DND-41 (cell line): Measurements from ENCODE around the gene ENAH.

Experiments
- ATAC-seq: fragments of 200-7000 bp; cut with Tn5 transposase; 3 replicates; pipeline ENCODE4 v1.9.1; 2021; ENCODE audit warnings: low read depth; ENCODE audit not compliant: insufficient read depth
- DNase-seq: peaks from one replicate; pipeline ENCODE4 v3.0.0-alpha.2; 2020
- H2AFZ ChIP-seq: 2 replicates; pipeline ENCODE4 v1.6.0; 2012; ENCODE audit warnings: low read depth, low read length
- H3K27ac ChIP-seq: 2 replicates; pipeline ENCODE4 v1.5.1; 2012; ENCODE audit warnings: low read length, inconsistent platforms
- H3K27me3 ChIP-seq: fragments of 200-600 bp; sonication (generic); 2 replicates; pipeline ENCODE4 v1.6.0; 2012; ENCODE audit warnings: low read length, mild to moderate bottlenecking, inconsistent platforms; ENCODE audit not compliant: insufficient read depth, poor library complexity
- H3K36me3 ChIP-seq: 2 replicates; pipeline ENCODE4 v1.5.1; 2012; ENCODE audit warnings: low read length, inconsistent platforms; ENCODE audit not compliant: insufficient read depth
- H3K4me1 ChIP-seq: 2 replicates; pipeline ENCODE4 v1.5.1; 2012; ENCODE audit warnings: mild to moderate bottlenecking, low read length; ENCODE audit not compliant: insufficient read depth
- H3K4me2 ChIP-seq: 2 replicates; pipeline ENCODE4 v1.6.0; 2012; ENCODE audit warnings: mild to moderate bottlenecking, moderate library complexity, low read length, inconsistent platforms; ENCODE audit not compliant: insufficient read depth
- H3K4me3 ChIP-seq, 2 experiments: fragments of 200-600 bp in 1 of 2; shearing (Covaris generic) in 1 of 2; 2 replicates each; pipeline ENCODE4 v1.5.1; 2012 to 2016; ENCODE audit warnings: inconsistent platforms in 2 of 2, low read length in 2 of 2, mild to moderate bottlenecking in 2 of 2, low read depth in 1 of 2, moderate library complexity in 1 of 2
- H3K79me2 ChIP-seq: 2 replicates; pipeline ENCODE4 v1.6.0; 2012; ENCODE audit warnings: low read length, inconsistent platforms; ENCODE audit not compliant: insufficient read depth
- H3K9ac ChIP-seq: 2 replicates; pipeline ENCODE4 v1.6.0; 2012; ENCODE audit warnings: low read depth, mild to moderate bottlenecking, inconsistent platforms, low read length, moderate library complexity
- H3K9me3 ChIP-seq: 2 replicates; pipeline ENCODE4 v1.5.1; 2012; ENCODE audit warnings: low read length, moderate library complexity, mild to moderate bottlenecking, inconsistent platforms; ENCODE audit not compliant: insufficient read depth, severe bottlenecking
- H4K20me1 ChIP-seq: 2 replicates; pipeline ENCODE4 v1.6.0; 2012; ENCODE audit warnings: low read length; ENCODE audit not compliant: insufficient read depth
- EZH2 ChIP-seq: IDR thresholded peaks from 3 replicates; pipeline ENCODE4 v1.6.1; 2012; ENCODE audit warnings: borderline replicate concordance, low read depth, mild to moderate bottlenecking, moderate library complexity, low read length, inconsistent platforms; ENCODE audit not compliant: severe bottlenecking
- TF ChIP-seq, protein P1 (sequence below): IDR thresholded peaks from 2 replicates; pipeline ENCODE4 v1.5.1; 2012; ENCODE audit warnings: borderline replicate concordance, low read length, moderate library complexity, mild to moderate bottlenecking; ENCODE audit not compliant: poor library complexity, severe bottlenecking; ENCODE audit errors: extremely low read depth

The ENAH gene

DNA sequence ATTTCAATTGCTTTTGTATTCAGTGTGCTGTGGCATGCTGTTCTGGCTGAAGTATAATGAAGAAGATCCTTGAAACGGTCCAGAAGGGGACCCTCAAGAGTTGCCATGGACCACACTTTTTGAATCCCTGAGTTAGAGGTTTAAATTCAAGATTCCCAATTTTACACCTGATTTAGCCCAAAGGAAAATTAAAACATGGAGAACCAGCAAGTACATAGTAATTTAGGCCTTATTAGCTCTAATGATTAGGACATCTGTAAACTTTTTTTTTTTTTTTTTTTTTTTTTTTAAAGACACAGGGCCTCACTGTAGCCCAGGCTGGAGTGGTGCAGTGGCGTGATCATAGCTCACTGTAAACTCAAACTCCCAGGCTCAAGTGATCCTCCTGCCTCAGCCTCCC, 107.3 kb downstream of the ENAH start:
- TF ChIP-seq, protein P1, sequence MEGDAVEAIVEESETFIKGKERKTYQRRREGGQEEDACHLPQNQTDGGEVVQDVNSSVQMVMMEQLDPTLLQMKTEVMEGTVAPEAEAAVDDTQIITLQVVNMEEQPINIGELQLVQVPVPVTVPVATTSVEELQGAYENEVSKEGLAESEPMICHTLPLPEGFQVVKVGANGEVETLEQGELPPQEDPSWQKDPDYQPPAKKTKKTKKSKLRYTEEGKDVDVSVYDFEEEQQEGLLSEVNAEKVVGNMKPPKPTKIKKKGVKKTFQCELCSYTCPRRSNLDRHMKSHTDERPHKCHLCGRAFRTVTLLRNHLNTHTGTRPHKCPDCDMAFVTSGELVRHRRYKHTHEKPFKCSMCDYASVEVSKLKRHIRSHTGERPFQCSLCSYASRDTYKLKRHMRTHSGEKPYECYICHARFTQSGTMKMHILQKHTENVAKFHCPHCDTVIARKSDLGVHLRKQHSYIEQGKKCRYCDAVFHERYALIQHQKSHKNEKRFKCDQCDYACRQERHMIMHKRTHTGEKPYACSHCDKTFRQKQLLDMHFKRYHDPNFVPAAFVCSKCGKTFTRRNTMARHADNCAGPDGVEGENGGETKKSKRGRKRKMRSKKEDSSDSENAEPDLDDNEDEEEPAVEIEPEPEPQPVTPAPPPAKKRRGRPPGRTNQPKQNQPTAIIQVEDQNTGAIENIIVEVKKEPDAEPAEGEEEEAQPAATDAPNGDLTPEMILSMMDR = no peak
- no peak for TF ChIP-seq EZH2
- Histone ChIP-seq H3K4me2 (no peak overlapping the region), H3K36me3 (no peaks in the 10 kb centered on the region), H4K20me1 (no peaks in the 10 kb centered on the region), H2AFZ (no peak overlapping the region), H3K9me3 (no peaks in the 10 kb centered on the region), H3K27ac (no peak overlapping the region), H3K9ac (no peak overlapping the region), H3K4me3 (no peak overlapping the region), H3K79me2 (no peaks in the 10 kb centered on the region), H3K27me3 (no peaks in the 10 kb centered on the region), H3K4me1 (no peaks in the 10 kb centered on the region)
- DNase-seq (no peak), ATAC-seq (no peak)

DNA sequence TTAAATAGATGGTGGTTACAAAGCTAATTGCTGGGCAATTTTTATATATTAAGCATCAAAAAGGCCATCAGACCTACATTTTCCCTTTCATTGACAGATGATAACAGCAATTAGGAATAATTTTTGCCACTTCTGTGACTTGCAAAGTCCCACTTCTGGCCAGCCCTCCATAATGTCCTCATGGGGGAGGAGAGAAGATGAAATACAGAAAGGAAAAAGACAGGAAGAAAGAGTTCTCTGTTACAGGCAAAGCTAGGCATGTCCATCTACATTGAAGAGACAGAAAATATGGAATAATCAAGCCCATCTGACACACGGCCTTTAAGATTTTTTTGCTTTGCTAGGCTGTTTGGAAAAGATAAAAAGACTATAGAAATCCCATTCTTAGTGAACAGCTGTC, 108.0 kb downstream of the ENAH start:
- no peak for ATAC-seq
- H3K36me3 ChIP-seq = no peaks in the 10 kb centered on the region
- no peak overlapping the region for H3K9ac ChIP-seq
- H3K27me3 ChIP-seq = no peaks in the 10 kb centered on the region
- no peak for DNase-seq
- H3K27ac ChIP-seq = no peak overlapping the region
- H2AFZ ChIP-seq = no peak overlapping the region
- H3K79me2 ChIP-seq = no peaks in the 10 kb centered on the region
- no peak overlapping the region for H3K4me2 ChIP-seq
- TF ChIP-seq, protein P1 = no peak
- no peak for TF ChIP-seq EZH2
- no peaks in the 10 kb centered on the region for H4K20me1 ChIP-seq
- no peaks in the 10 kb centered on the region for H3K9me3 ChIP-seq
- H3K4me3 ChIP-seq = no peak overlapping the region
- H3K4me1 ChIP-seq = no peaks in the 10 kb centered on the region

DNA sequence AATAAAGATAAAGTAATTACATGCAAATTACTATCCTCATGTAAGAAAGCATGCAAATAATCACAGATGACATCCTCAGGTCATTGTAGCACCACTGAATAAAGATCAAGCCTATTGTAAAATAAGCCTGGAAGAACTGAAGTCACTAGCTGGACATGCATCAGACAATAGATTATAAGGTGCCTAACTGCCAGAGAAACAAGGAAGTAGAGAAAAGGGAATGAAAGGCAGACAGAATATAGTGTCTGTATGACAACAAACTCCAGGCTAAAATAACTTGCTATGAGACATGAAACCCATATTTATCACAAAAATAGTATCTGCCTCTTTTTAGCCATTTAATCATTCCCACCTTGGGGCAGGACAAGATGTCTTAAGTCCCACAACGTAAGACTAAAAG, 108.7 kb downstream of the ENAH start:
- Histone ChIP-seq H3K4me3 (no peak overlapping the region), H3K27ac (no peak overlapping the region), H4K20me1 (no peaks in the 10 kb centered on the region), H3K4me1 (no peaks in the 10 kb centered on the region), H2AFZ (no peak overlapping the region), H3K36me3 (no peaks in the 10 kb centered on the region), H3K4me2 (no peak overlapping the region), H3K79me2 (no peaks in the 10 kb centered on the region), H3K27me3 (no peaks in the 10 kb centered on the region), H3K9me3 (no peaks in the 10 kb centered on the region), H3K9ac (no peak overlapping the region)
- TF ChIP-seq, protein P1 = no peak
- no peak for TF ChIP-seq EZH2
- ATAC-seq = no peak
- DNase-seq = no peak

DNA sequence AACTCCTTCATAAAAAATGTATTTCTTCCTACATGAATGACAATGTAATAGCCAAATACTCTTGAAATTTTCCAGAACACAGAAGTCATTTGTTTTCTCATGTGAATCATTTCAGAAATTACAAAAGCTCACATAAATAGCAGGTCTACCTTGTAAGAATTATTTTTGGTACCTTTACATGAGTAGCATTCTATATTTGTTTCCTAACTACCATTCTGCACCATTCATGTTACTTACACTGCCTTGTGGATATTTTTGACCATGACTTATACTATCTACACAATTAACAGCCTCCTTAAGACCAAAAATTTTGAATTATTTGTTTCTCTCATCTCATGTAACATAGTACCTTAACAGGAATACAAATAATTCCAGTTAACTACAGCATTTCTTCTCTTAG, 109.6 kb downstream of the ENAH start:
- no peak for ATAC-seq
- TF ChIP-seq, protein P1 = no peak
- TF ChIP-seq EZH2 = no peak
- Histone ChIP-seq H3K9ac (no peak overlapping the region), H4K20me1 (no peaks in the 10 kb centered on the region), H3K27ac (no peak overlapping the region), H3K4me2 (no peak overlapping the region), H3K36me3 (no peaks in the 10 kb centered on the region), H2AFZ (no peak overlapping the region), H3K9me3 (no peaks in the 10 kb centered on the region), H3K4me3 (no peak overlapping the region), H3K4me1 (no peaks in the 10 kb centered on the region), H3K27me3 (no peaks in the 10 kb centered on the region), H3K79me2 (no peaks in the 10 kb centered on the region)
- DNase-seq = no peak
